HCT116 (cell line): ENCODE measurements around the gene CHURC1. TPM values are rescaled to one million over a fixed set of nuclear protein-coding genes. Genes with fewer than 3 reads are reported as not detected.

Source experiments
- ATAC-seq: fragments of 200-7000 bp; cut with Tn5 transposase; 2 replicates; pipeline ENCODE4 v1.9.1; 2020; ENCODE audit warnings: mild to moderate bottlenecking, moderate library complexity
- BruUV-seq: library from RNA; stranded (reverse); fragments of 400-500 nt; replicated peaks from 2 replicates; lab custom pipeline; 2021; lab: Mats Ljungman, UMichigan
- CTCF ChIA-PET: fragments of 300-600 bp; sonication (Branson Sonifier 250); formaldehyde crosslinking; loops from one replicate; lab custom pipeline; 2021; ENCODE audit warnings: antibody characterized with exemption; lab: Charles Lee
- POLR2A ChIA-PET: fragments of 300-600, 350-600 bp; sonication (Branson Sonifier 250); formaldehyde crosslinking; loops from one replicate; lab custom pipeline; 2021; ENCODE audit warnings: antibody characterized with exemption; lab: Charles Lee
- RAD21 ChIA-PET, 2 experiments: fragments of 300-600 bp; sonication (Branson Sonifier 250); formaldehyde crosslinking; loops; one replicate each; lab custom pipeline; 2023; ENCODE audit warnings: low total read pairs in 2 of 2; ENCODE audit not compliant: uncharacterized antibody in 2 of 2, unreplicated experiment in 2 of 2, low non-redundant PET in 1 of 2; lab: Charles Lee
- DNase-seq: peaks from one replicate; pipeline ENCODE4 v3.0.0-alpha.2; 2010; ENCODE audit warnings: low read depth, low spot score
- H2AFZ ChIP-seq: fragments of 200-600 bp; shearing (Covaris generic), sonication (generic); 2 replicates; pipeline ENCODE4 v1.6.1; 2017; ENCODE audit warnings: low read depth, mixed run types, mixed read lengths, antibody characterized with exemption, low read length; ENCODE audit not compliant: poor library complexity, severe bottlenecking
- H3K27ac ChIP-seq: 2 replicates; pipeline ENCODE4 v1.5.1; 2012; ENCODE audit warnings: low read depth, low read length
- H3K27me3 ChIP-seq: fragments of 200-600 bp; sonication (generic); 2 replicates; pipeline ENCODE4 v1.6.1; 2016; ENCODE audit warnings: mixed run types, low read length, mixed read lengths; ENCODE audit not compliant: insufficient read depth
- H3K36me3 ChIP-seq, 2 experiments: fragments of 200-500 bp in 1 of 2; fragments of 200-600 bp in 1 of 2; sonication (Bioruptor generic) in 1 of 2; sonication (generic) in 1 of 2; 2 replicates each; pipeline versions ENCODE4 v1.5.1 to v1.6.1; 2014 to 2016; ENCODE audit warnings: low read length in 2 of 2, inconsistent platforms in 1 of 2, mixed read lengths in 1 of 2, mixed run types in 1 of 2; ENCODE audit not compliant: insufficient read depth in 2 of 2, control insufficient read depth in 1 of 2
- H3K4me1 ChIP-seq, 2 experiments: fragments of 200-600 bp in 1 of 2; sonication (generic) in 1 of 2; 2 replicates each; pipeline versions ENCODE4 v1.5.1 to v1.6.1; 2012 to 2017; ENCODE audit warnings: low read length in 2 of 2, inconsistent platforms in 1 of 2, mild to moderate bottlenecking in 1 of 2, mixed read lengths in 1 of 2, mixed run types in 1 of 2, moderate library complexity in 1 of 2; ENCODE audit not compliant: insufficient read depth in 2 of 2, control insufficient read depth in 1 of 2
- H3K4me2 ChIP-seq: fragments of 200-600 bp; sonication (generic); 2 replicates; pipeline ENCODE4 v1.6.1; 2017; ENCODE audit warnings: mixed run types, low read length, mixed read lengths
- H3K4me3 ChIP-seq, 2 experiments: fragments of 200-600 bp in 1 of 2; sonication (generic) in 1 of 2; replicated peaks in 1 of 2; 2 replicates each; pipeline ENCODE4 v1.5.1; 2011 to 2016; ENCODE audit warnings: low read length in 2 of 2, control low read depth in 1 of 2, low read depth in 1 of 2, mild to moderate bottlenecking in 1 of 2, mixed read lengths in 1 of 2, mixed run types in 1 of 2
- H3K79me2 ChIP-seq: fragments of 200-600 bp; sonication (generic); 2 replicates; pipeline ENCODE4 v1.6.1; 2017; ENCODE audit warnings: mild to moderate bottlenecking, mixed run types, low read length, moderate library complexity, mixed read lengths; ENCODE audit not compliant: insufficient read depth
- H3K9ac ChIP-seq: fragments of 200-600 bp; sonication (generic); 2 replicates; pipeline ENCODE4 v1.6.1; 2016; ENCODE audit warnings: low read length, mixed read lengths
- H3K9me2 ChIP-seq: fragments of 200-600 bp; sonication (generic), shearing (Covaris generic); 2 replicates; pipeline ENCODE4 v1.6.1; 2017; ENCODE audit warnings: mixed run types, mild to moderate bottlenecking, moderate library complexity; ENCODE audit not compliant: insufficient read depth
- H3K9me3 ChIP-seq, 2 experiments: fragments of 200-500 bp in 1 of 2; fragments of 200-600 bp in 1 of 2; sonication (Bioruptor generic) in 1 of 2; sonication (generic) in 1 of 2; 2 replicates each; pipeline ENCODE4 v1.6.1; 2014 to 2017; ENCODE audit warnings: low read length in 2 of 2, mixed read lengths in 2 of 2, inconsistent platforms in 1 of 2, low read depth in 1 of 2, mild to moderate bottlenecking in 1 of 2, mixed run types in 1 of 2, moderate library complexity in 1 of 2; ENCODE audit not compliant: control insufficient read depth in 1 of 2, insufficient read depth in 1 of 2
- H4K20me1 ChIP-seq: fragments of 200-600 bp; sonication (generic), shearing (Covaris generic); 2 replicates; pipeline ENCODE4 v1.6.1; 2017; ENCODE audit warnings: mixed run types, mild to moderate bottlenecking, moderate library complexity; ENCODE audit not compliant: insufficient read depth
- CEBPB ChIP-seq: IDR thresholded peaks from 2 replicates; pipeline ENCODE4 v1.6.1; 2012; ENCODE audit warnings: low read depth
- EZH2 ChIP-seq: fragments of 200-600 bp; sonication (generic); IDR thresholded peaks from 2 replicates; pipeline ENCODE4 v1.6.1; 2017; ENCODE audit warnings: antibody characterized with exemption, mixed run types
- MAX ChIP-seq: IDR thresholded peaks from 2 replicates; pipeline ENCODE4 v1.6.1; 2012
- RAD21 ChIP-seq: IDR thresholded peaks from 2 replicates; pipeline ENCODE4 v1.6.1; 2012; ENCODE audit warnings: low read depth, mild to moderate bottlenecking
- REST ChIP-seq: IDR thresholded peaks from 2 replicates; pipeline ENCODE4 v1.6.1; 2012; ENCODE audit warnings: low read depth
- SP1 ChIP-seq: IDR thresholded peaks from 2 replicates; pipeline ENCODE4 v1.6.1; 2012; ENCODE audit warnings: low read depth
- TCF7L2 ChIP-seq: IDR thresholded peaks from 2 replicates; pipeline ENCODE4 v1.7.0; 2011; ENCODE audit warnings: borderline replicate concordance, inconsistent platforms; ENCODE audit not compliant: insufficient read depth, insufficient read length; ENCODE audit errors: extremely low read depth
- intact Hi-C: fragments of 100-400 bp; cut with micrococcal nuclease; formaldehyde crosslinking; loops from 2 replicates; pipeline ENCODE4 v1.10.0; 2022
- total RNA-seq: library from RNA; stranded (reverse); gene quantifications from one replicate; pipeline ENCODE4 v1.2.1, GENCODE V29; 2021; ENCODE audit not compliant: unreplicated experiment

Gene CHURC1
- total RNA-seq, 1 experiment from 2014 or later: 47.5 TPM

DNA sequence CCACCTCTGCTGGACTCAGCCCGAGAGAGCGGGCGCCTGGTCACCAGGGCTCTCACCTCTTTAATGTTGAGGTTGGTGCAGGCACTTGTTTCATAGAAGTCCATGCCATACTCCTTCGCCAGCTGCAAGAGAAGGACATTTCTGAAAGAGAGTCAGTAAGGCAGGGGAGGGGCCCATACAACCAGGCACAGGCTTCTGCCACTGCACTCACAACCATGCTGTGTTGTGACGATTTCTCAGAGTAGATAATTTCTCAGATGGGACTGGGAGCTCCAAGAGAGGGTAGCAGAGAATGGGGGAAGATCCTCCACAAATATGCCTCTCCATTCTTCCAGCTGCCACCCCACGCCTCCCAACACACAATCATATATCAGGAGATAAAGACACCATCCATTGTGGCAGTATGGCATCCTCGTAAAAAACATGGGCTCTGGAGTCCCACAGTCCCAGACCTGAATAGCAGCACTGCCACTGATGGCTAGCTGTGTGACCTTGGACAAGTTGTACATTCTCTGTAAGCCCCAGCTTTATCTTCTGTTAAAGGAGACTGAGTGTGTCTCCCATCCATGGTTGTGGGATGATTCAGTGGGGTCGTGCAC is 34.5 kb downstream of the CHURC1 start:
- no peak overlapping the region for H2AFZ ChIP-seq
- CTCF ChIA-PET: no interaction called here
- no peaks in the 10 kb centered on the region for H3K9me2 ChIP-seq
- no peak for DNase-seq
- no peak overlapping the region for H3K9ac ChIP-seq
- intact Hi-C loops: no loop called here
- POLR2A ChIA-PET: no interaction called here
- no peaks in the 10 kb centered on the region for H3K36me3 ChIP-seq
- TF ChIP-seq REST (no peak), EZH2 (no peak), SP1 (no peak), CEBPB (no peak), RAD21 (no peak), TCF7L2 (no peak), MAX (no peak)
- H3K4me3 ChIP-seq: no peak overlapping the region
- H3K9me3 ChIP-seq: no peaks in the 10 kb centered on the region
- H3K27ac ChIP-seq: no peak overlapping the region
- no peaks in the 10 kb centered on the region for H3K4me1 ChIP-seq
- H3K4me2 ChIP-seq: no peak overlapping the region
- no peak for ATAC-seq
- no TSS peak for BruUV-seq
- H3K27me3 ChIP-seq: no peaks in the 10 kb centered on the region
- no peaks in the 10 kb centered on the region for H4K20me1 ChIP-seq
- RAD21 ChIA-PET: no interaction called here
- H3K79me2 ChIP-seq: no peaks in the 10 kb centered on the region
